Measurements from ENCODE around the gene SYNGAP1.

DNA sequence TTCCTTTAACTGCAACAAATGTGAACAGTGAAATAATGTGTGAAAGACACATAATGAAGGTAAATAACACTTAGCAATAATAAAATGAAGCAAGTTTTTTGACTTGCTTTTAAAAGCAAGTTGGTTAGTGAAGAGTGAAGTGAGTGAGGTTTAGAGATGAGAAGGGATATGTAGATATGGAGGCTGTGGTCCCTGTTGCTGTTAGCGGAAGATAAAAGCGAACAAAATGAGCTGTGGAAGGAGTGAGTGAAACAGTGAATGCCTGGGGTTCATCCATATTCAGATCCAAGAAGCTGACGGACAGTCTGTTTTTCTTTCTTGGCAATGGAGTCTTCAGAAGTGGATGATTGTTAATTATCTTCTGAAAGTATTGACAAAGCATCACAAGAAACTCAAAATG, 58.0 kb downstream of the SYNGAP1 start:
- TF ChIP-seq, protein P1, sequence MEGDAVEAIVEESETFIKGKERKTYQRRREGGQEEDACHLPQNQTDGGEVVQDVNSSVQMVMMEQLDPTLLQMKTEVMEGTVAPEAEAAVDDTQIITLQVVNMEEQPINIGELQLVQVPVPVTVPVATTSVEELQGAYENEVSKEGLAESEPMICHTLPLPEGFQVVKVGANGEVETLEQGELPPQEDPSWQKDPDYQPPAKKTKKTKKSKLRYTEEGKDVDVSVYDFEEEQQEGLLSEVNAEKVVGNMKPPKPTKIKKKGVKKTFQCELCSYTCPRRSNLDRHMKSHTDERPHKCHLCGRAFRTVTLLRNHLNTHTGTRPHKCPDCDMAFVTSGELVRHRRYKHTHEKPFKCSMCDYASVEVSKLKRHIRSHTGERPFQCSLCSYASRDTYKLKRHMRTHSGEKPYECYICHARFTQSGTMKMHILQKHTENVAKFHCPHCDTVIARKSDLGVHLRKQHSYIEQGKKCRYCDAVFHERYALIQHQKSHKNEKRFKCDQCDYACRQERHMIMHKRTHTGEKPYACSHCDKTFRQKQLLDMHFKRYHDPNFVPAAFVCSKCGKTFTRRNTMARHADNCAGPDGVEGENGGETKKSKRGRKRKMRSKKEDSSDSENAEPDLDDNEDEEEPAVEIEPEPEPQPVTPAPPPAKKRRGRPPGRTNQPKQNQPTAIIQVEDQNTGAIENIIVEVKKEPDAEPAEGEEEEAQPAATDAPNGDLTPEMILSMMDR (IDR thresholded peaks at IDR 0.05), result no peak
- no peak for TF ChIP-seq EZH2 (IDR thresholded peaks at IDR 0.05)
